GM12878 (cell line): ENCODE data around the gene KLHL18. TPM values are rescaled to one million over a fixed set of nuclear protein-coding genes. Genes with fewer than 3 reads are reported as not detected.

Experiments
- BCL11A ChIP-seq: IDR thresholded peaks from 2 replicates; pipeline ENCODE4 v1.6.1; 2011; ENCODE audit warnings: low read depth, low read length
- CBFB ChIP-seq: IDR thresholded peaks from 2 replicates; pipeline ENCODE4 v1.6.1; 2016; ENCODE audit warnings: antibody characterized with exemption, low read depth
- CHD1 ChIP-seq: IDR thresholded peaks from 2 replicates; pipeline ENCODE4 v1.6.1; 2012; ENCODE audit warnings: low read depth, low read length, improper control_type of control experiment
- HDAC6 ChIP-seq: fragments of 200-600 bp; sonication (generic); IDR thresholded peaks from one replicate; pipeline ENCODE4 v1.8.0; 2017; ENCODE audit warnings: antibody characterized with exemption; ENCODE audit not compliant: unreplicated experiment
- IKZF1 ChIP-seq: fragments of 450-650 bp; conservative IDR thresholded peaks from 2 replicates; pipeline ENCODE4 v1.6.1; 2017; ENCODE audit warnings: antibody characterized with exemption, mild to moderate bottlenecking
- IKZF2 ChIP-seq, 2 experiments: fragments of 450-650 bp; IDR thresholded peaks; 2 replicates each; pipeline ENCODE4 v1.6.1; 2017; ENCODE audit warnings: mild to moderate bottlenecking in 2 of 2, moderate library complexity in 2 of 2
- KAT2A ChIP-seq: conservative IDR thresholded peaks from 2 replicates; pipeline ENCODE4 v1.6.1; 2011; ENCODE audit warnings: low read depth, low read length; ENCODE audit not compliant: control insufficient read depth
- KLF5 ChIP-seq: fragments of 450-650 bp; IDR thresholded peaks from 2 replicates; pipeline ENCODE4 v1.6.1; 2014; ENCODE audit warnings: mild to moderate bottlenecking; ENCODE audit not compliant: partially characterized antibody
- NFIC ChIP-seq: IDR thresholded peaks from 2 replicates; pipeline ENCODE4 v1.6.1; 2012; ENCODE audit warnings: low read depth, mild to moderate bottlenecking, inconsistent platforms, low read length, moderate library complexity
- POLR2AphosphoS2 ChIP-seq: IDR thresholded peaks from 2 replicates; pipeline ENCODE4 v1.6.1; 2011; ENCODE audit warnings: low read depth, mild to moderate bottlenecking, low read length, improper control_type of control experiment, moderate library complexity
- RELB ChIP-seq: fragments of 450-650 bp; IDR thresholded peaks from 2 replicates; pipeline ENCODE4 v1.6.1; 2017; ENCODE audit warnings: low read depth, mild to moderate bottlenecking, moderate library complexity
- SIX5 ChIP-seq: IDR thresholded peaks from 2 replicates; pipeline ENCODE4 v1.6.1; 2011; ENCODE audit warnings: mild to moderate bottlenecking, low read depth, low read length, moderate library complexity; ENCODE audit not compliant: severe bottlenecking
- TBL1XR1 ChIP-seq: IDR thresholded peaks from 2 replicates; pipeline ENCODE4 v1.6.1; 2012; ENCODE audit warnings: low read depth, low read length, improper control_type of control experiment
- TCF12 ChIP-seq: IDR thresholded peaks from 2 replicates; pipeline ENCODE4 v1.6.1; 2011; ENCODE audit warnings: low read depth, mild to moderate bottlenecking, low read length
- YBX1 ChIP-seq: fragments of 450-650 bp; IDR thresholded peaks from 2 replicates; pipeline ENCODE4 v1.6.1; 2016; ENCODE audit warnings: antibody characterized with exemption
- polyA plus RNA-seq, 11 experiments: library from polyadenylated mRNA; depleted of rRNA in 4 of 11; unstranded in 6 of 11; stranded (reverse) in 5 of 11; fragments of >200 nt; fragmentation: Nextera tagmentation in 4 of 11; fragmentation: Illumina TruSeq in 1 of 11; extraction: Ambion mirVana in 4 of 11; extraction: Trizol in 1 of 11; gene quantifications; 1 replicate in 1 of 11; 2 replicates in 10 of 11; pipeline versions ENCODE4 v1.2.1 to v1.2.3, GENCODE V29; 2011 to 2016; ENCODE audit warnings: inconsistent platforms in 2 of 11, missing spikeins in 2 of 11, low read depth in 1 of 11
- total RNA-seq, 4 experiments: library from RNA; depleted of rRNA in 3 of 4; stranded (reverse); fragments of >200 nt in 3 of 4; fragmentation: Illumina TruSeq in 1 of 4; extraction: Trizol in 1 of 4; gene quantifications; 2 replicates each; pipeline versions ENCODE4 v1.2.1 to v1.2.3, GENCODE V29; 2013 to 2021
- TF ChIP-seq, protein P1 (sequence below): fragments of 450-650 bp; IDR thresholded peaks from 2 replicates; pipeline ENCODE4 v1.6.1; 2017; ENCODE audit warnings: mild to moderate bottlenecking, moderate library complexity
- TF ChIP-seq, protein P2 (sequence below): IDR thresholded peaks from 2 replicates; pipeline ENCODE4 v1.6.1; 2012; ENCODE audit warnings: low read depth, low read length, improper control_type of control experiment
- TF ChIP-seq, protein P3 (sequence below): IDR thresholded peaks from 2 replicates; pipeline ENCODE4 v1.6.1; 2011; ENCODE audit warnings: low read depth, mild to moderate bottlenecking, low read length, moderate library complexity, borderline replicate concordance; ENCODE audit errors: extremely low read depth

Gene KLHL18
- total and polyA plus RNA-seq, 10 of the 15 experiments (the other 5 are each of a cell fraction or from before 2014, with no cell fraction given) = 24.0 to 69.8 (median 51.7) TPM

- TF ChIP-seq, protein P1, sequence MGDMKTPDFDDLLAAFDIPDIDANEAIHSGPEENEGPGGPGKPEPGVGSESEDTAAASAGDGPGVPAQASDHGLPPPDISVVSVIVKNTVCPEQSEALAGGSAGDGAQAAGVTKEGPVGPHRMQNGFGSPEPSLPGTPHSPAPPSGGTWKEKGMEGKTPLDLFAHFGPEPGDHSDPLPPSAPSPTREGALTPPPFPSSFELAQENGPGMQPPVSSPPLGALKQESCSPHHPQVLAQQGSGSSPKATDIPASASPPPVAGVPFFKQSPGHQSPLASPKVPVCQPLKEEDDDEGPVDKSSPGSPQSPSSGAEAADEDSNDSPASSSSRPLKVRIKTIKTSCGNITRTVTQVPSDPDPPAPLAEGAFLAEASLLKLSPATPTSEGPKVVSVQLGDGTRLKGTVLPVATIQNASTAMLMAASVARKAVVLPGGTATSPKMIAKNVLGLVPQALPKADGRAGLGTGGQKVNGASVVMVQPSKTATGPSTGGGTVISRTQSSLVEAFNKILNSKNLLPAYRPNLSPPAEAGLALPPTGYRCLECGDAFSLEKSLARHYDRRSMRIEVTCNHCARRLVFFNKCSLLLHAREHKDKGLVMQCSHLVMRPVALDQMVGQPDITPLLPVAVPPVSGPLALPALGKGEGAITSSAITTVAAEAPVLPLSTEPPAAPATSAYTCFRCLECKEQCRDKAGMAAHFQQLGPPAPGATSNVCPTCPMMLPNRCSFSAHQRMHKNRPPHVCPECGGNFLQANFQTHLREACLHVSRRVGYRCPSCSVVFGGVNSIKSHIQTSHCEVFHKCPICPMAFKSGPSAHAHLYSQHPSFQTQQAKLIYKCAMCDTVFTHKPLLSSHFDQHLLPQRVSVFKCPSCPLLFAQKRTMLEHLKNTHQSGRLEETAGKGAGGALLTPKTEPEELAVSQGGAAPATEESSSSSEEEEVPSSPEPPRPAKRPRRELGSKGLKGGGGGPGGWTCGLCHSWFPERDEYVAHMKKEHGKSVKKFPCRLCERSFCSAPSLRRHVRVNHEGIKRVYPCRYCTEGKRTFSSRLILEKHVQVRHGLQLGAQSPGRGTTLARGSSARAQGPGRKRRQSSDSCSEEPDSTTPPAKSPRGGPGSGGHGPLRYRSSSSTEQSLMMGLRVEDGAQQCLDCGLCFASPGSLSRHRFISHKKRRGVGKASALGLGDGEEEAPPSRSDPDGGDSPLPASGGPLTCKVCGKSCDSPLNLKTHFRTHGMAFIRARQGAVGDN = peak; percentile 70; the same call in 1 of the 2 replicates
- TF ChIP-seq YBX1 (no peak), CHD1 (peak; percentile 31; the same call in 1 of the 2 replicates), BCL11A (no peak), IKZF1 (peak; percentile 98), NFIC (no peak), TCF12 (peak; percentile 76; the same call in 1 of the 2 replicates), HDAC6 (no peak), IKZF2 (IDR thresholded peaks at IDR 0.05) (peak in 1 of 2 experiments; percentile 45; a peak in 3 of 4 replicates), POLR2AphosphoS2 (peak; percentile 85), CBFB (peak; percentile 63; the same call in 1 of the 2 replicates), KAT2A (no peak), KLF5 (peak; percentile 28), RELB (0 out of 2 replicates have a peak, but pooled peaks have one; percentile 21), TBL1XR1 (0 out of 2 replicates have a peak, but pooled peaks have one; percentile 21), SIX5 (peak; percentile 75)
- TF ChIP-seq, protein P2, sequence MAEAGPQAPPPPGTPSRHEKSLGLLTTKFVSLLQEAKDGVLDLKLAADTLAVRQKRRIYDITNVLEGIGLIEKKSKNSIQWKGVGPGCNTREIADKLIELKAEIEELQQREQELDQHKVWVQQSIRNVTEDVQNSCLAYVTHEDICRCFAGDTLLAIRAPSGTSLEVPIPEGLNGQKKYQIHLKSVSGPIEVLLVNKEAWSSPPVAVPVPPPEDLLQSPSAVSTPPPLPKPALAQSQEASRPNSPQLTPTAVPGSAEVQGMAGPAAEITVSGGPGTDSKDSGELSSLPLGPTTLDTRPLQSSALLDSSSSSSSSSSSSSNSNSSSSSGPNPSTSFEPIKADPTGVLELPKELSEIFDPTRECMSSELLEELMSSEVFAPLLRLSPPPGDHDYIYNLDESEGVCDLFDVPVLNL = peak; percentile 22; the same call in 1 of the 2 replicates
- TF ChIP-seq, protein P3, sequence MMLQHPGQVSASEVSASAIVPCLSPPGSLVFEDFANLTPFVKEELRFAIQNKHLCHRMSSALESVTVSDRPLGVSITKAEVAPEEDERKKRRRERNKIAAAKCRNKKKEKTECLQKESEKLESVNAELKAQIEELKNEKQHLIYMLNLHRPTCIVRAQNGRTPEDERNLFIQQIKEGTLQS = peak; percentile 78; the same call in 1 of the 2 replicates
These were observed 98.0 kb downstream of the KLHL18 start, which contains the start of gene PTPN23 (continued) for GRCh38 chr3:47380601-47381316.
